ENCODE data around the gene STARD7.
"Not testable (repeated sequence)": the region's sequence is repeated elsewhere in the genome, so short reads cannot be mapped to it uniquely, and the experiment has no call there.

STARD7 gene

GRCh38 chr2:96163768-96164429 lies 44.7 kb downstream of the STARD7 start:
- no peak for DNase-seq (ENCODE audit: low spot score)

- DNase-seq (ENCODE audit: low spot score), result no peak
These were observed 45.2 kb downstream of the STARD7 start for GRCh38 chr2:96163415-96163767.

GRCh38 chr2:96161898-96162297 lies 46.7 kb downstream of the STARD7 start:
- no peak for DNase-seq (ENCODE audit: low spot score)

- DNase-seq (ENCODE audit: low spot score), result not testable (repeated sequence)
These were observed 48.3 kb downstream of the STARD7 start for GRCh38 chr2:96160366-96160765.

GRCh38 chr2:96159084-96159830 lies 49.4 kb downstream of the STARD7 start:
- no peak for DNase-seq (ENCODE audit: low spot score)

- no peak for DNase-seq (ENCODE audit: low spot score)
These were observed 50.1 kb downstream of the STARD7 start for GRCh38 chr2:96158554-96158940.

- no peak for DNase-seq (ENCODE audit: low spot score)
These were observed 50.7 kb downstream of the STARD7 start for GRCh38 chr2:96157649-96158553.

- DNase-seq (ENCODE audit: low spot score), result no peak
These were observed 51.5 kb downstream of the STARD7 start for GRCh38 chr2:96156926-96157648.

- no peak for DNase-seq (ENCODE audit: low spot score)
These were observed 52.4 kb downstream of the STARD7 start for GRCh38 chr2:96156011-96156820.

GRCh38 chr2:96154506-96155380 lies 53.9 kb downstream of the STARD7 start:
- DNase-seq (ENCODE audit: low spot score), result no peak

GRCh38 chr2:96153991-96154431 lies 54.6 kb downstream of the STARD7 start:
- no peak for DNase-seq (ENCODE audit: low spot score)

- no peak for DNase-seq (ENCODE audit: low spot score)
These were observed 55.3 kb downstream of the STARD7 start for GRCh38 chr2:96153291-96153713.

GRCh38 chr2:96152304-96153161 lies 56.1 kb downstream of the STARD7 start:
- peak; percentile 41 for DNase-seq (ENCODE audit: low spot score)

- DNase-seq (ENCODE audit: low spot score), result no peak
These were observed 56.9 kb downstream of the STARD7 start for GRCh38 chr2:96151595-96152303.

GRCh38 chr2:96150791-96151594 lies 57.6 kb downstream of the STARD7 start:
- no peak for DNase-seq (ENCODE audit: low spot score)

- DNase-seq (ENCODE audit: low spot score), result no peak
These were observed 58.5 kb downstream of the STARD7 start for GRCh38 chr2:96150007-96150640.

Measured in cerebellar cortex (tissue), 1 donor.